ENCODE results near the gene ZNF41.

GRCh38 chrX:47413179-47413594 lies 69.8 kb downstream of the ZNF41 start:
- TF ChIP-seq SIN3A (conservative IDR thresholded peaks at IDR 0.05 in 1 of 2, IDR thresholded peaks at IDR 0.05 in 1 of 2; ENCODE audit: low read depth in 1 of 2, low read length in 2 of 2): no peak
- no peak for TF ChIP-seq CTCF (IDR thresholded peaks at IDR 0.05; ENCODE audit: control extremely low read depth in 1 of 3, insufficient read depth in 1 of 3, low read depth in 1 of 3, low read length in 3 of 3)
- TF ChIP-seq YY1 (IDR thresholded peaks at IDR 0.05; ENCODE audit: low read depth, low read length): no peak
- TF ChIP-seq CEBPB (IDR thresholded peaks at IDR 0.05; ENCODE audit: low read depth, low read length): no peak
- TF ChIP-seq EZH2 (IDR thresholded peaks at IDR 0.05; ENCODE audit: low read depth, low read length, severe bottlenecking): no peak
- TF ChIP-seq TAF1 (IDR thresholded peaks at IDR 0.05; ENCODE audit: low read depth, low read length): no peak
- no peak for TF ChIP-seq SUZ12 (IDR thresholded peaks at IDR 0.05; ENCODE audit: low read length)

Data from H1 (cell line).